GM21737 (cell line): ENCODE data around the gene DHRSX.
"Not testable (repeated sequence)": the region's sequence is repeated elsewhere in the genome, so short reads cannot be mapped to it uniquely, and the experiment has no call there.

Source experiments
- ATAC-seq: cut with Tn5 transposase; IDR thresholded peaks from one replicate; pipeline ENCODE4 v1.9.1; 2021; ENCODE audit warnings: mild to moderate bottlenecking, moderate library complexity; ENCODE audit not compliant: unreplicated experiment

Gene DHRSX

GRCh38 chrX:2434270-2435163 lies 66.3 kb downstream of the DHRSX start:
- ATAC-seq = no peak

GRCh38 chrX:2432298-2432863 lies 68.4 kb downstream of the DHRSX start:
- no peak for ATAC-seq

GRCh38 chrX:2430265-2430825 lies 70.4 kb downstream of the DHRSX start:
- ATAC-seq = no peak

GRCh38 chrX:2427737-2428136 lies 73.0 kb downstream of the DHRSX start:
- no peak for ATAC-seq

GRCh38 chrX:2427147-2427546 lies 73.6 kb downstream of the DHRSX start:
- ATAC-seq = no peak

GRCh38 chrX:2426289-2426882 lies 74.4 kb downstream of the DHRSX start:
- no peak for ATAC-seq

- no peak for ATAC-seq
These were observed 75.3 kb downstream of the DHRSX start for GRCh38 chrX:2425286-2426071.

GRCh38 chrX:2424317-2424716 lies 76.5 kb downstream of the DHRSX start:
- no peak for ATAC-seq

- no peak for ATAC-seq
These were observed 76.9 kb downstream of the DHRSX start for GRCh38 chrX:2423899-2424298.

GRCh38 chrX:2423282-2423681 lies 77.5 kb downstream of the DHRSX start:
- ATAC-seq = no peak

- ATAC-seq = not testable (repeated sequence)
These were observed 81.4 kb downstream of the DHRSX start for GRCh38 chrX:2419418-2419817.

GRCh38 chrX:2418000-2418399 lies 82.8 kb downstream of the DHRSX start:
- no peak for ATAC-seq

- ATAC-seq = no peak
These were observed 83.7 kb downstream of the DHRSX start for GRCh38 chrX:2416851-2417604.

- ATAC-seq = no peak
These were observed 86.4 kb downstream of the DHRSX start for GRCh38 chrX:2414384-2414783.

- ATAC-seq = no peak
These were observed 86.8 kb downstream of the DHRSX start for GRCh38 chrX:2413969-2414368.

GRCh38 chrX:2412131-2412530 lies 88.6 kb downstream of the DHRSX start:
- no peak for ATAC-seq

GRCh38 chrX:2410279-2411020 lies 90.3 kb downstream of the DHRSX start:
- ATAC-seq = no peak

- ATAC-seq = no peak
These were observed 91.0 kb downstream of the DHRSX start for GRCh38 chrX:2409796-2410195.

GRCh38 chrX:2408856-2409255 lies 91.9 kb downstream of the DHRSX start:
- ATAC-seq = no peak
